Type B pancreatic cell (in vitro differentiated cells): ENCODE measurements around the gene SLC41A3. TPM values are rescaled to one million over a fixed set of nuclear protein-coding genes. Genes with fewer than 3 reads are reported as not detected.

Experiments used
- DNase-seq: peaks from one replicate; pipeline ENCODE4 v3.0.0; 2021; ENCODE audit warnings: mixed read lengths; ENCODE audit not compliant: unreplicated experiment; ENCODE audit errors: extremely low spot score
- H3K27ac Mint-ChIP-seq: 2 replicates; pipeline ENCODE4 v1.8.0; 2021; ENCODE audit warnings: mild to moderate bottlenecking, mixed read lengths
- H3K27me3 Mint-ChIP-seq: 2 replicates; pipeline ENCODE4 v1.8.0; 2021; ENCODE audit warnings: mixed read lengths
- H3K36me3 Mint-ChIP-seq: 2 replicates; pipeline ENCODE4 v1.8.0; 2021; ENCODE audit warnings: mixed read lengths
- H3K4me1 Mint-ChIP-seq: one replicate; pipeline ENCODE4 v1.8.0; 2021; ENCODE audit warnings: mixed read lengths; ENCODE audit not compliant: unreplicated experiment
- H3K4me3 Mint-ChIP-seq: 2 replicates; pipeline ENCODE4 v1.8.0; 2021; ENCODE audit warnings: mild to moderate bottlenecking, mixed read lengths
- H3K9me3 Mint-ChIP-seq: 2 replicates; pipeline ENCODE4 v1.8.0; 2021; ENCODE audit warnings: mixed read lengths
- total RNA-seq: library from RNA; stranded (reverse); gene quantifications from 2 replicates; pipeline ENCODE4 v1.2.1, GENCODE V29; 2021; ENCODE audit warnings: low replicate concordance
- TF ChIP-seq, protein P1 (sequence below): fragments of 200-600 bp; sonication (generic); conservative IDR thresholded peaks from 2 replicates; pipeline ENCODE4 v1.5.0; 2021; ENCODE audit warnings: antibody characterized with exemption, mild to moderate bottlenecking

SLC41A3 gene
- total RNA-seq, 1 donor from 2014 or later, result 56.4 TPM

DNA sequence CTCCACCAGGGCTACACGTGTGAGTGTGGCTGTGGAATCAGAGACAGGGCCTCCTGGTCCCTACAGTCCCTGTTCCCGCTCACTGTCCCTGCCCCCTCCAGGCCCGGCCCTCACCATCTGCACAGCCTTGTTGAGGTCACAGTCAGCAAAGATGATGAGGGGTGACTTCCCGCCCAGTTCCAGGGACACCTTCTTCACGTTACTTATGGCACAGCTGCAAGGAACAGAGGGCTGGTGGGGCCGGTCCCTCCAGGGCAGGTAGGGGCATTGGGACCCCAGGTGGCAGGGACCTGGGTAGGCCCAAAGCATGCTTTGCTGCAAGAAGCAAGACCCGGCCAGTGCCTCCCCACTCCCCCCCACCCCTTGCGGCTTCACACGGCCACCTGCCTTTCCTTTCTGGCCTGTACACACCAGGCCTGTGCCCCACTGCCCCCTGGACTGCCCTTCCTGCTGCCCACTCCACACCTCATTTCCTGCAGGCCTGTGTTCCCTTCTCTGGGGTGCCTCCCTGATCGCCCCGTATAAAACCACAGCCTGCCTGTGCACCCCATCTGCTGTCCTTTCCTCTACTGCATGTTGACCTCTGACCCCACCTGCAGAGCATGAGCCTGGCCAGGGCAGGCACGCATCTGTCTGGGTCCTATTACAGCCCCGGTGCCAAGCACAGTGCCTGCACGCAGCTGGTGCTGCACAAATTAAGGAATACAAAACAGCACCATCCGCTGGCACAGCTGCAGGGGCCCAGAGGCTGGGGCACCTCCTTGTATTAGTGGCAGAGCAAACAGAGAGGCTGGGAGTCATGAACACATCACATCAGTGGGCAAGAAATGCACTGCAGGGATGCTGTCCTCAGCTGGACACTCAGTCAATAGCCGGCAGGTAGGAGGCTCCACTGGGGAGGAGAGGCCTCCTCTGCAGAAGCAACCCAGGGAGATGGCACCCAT is 30.8 kb upstream of the SLC41A3 start:
- Mint-ChIP-seq H3K9me3 (peaks cover 8% of the 10 kb centered on the region), H3K27ac (no peak overlapping the region), H3K4me1 (no peaks in the 10 kb centered on the region), H3K27me3 (no peaks in the 10 kb centered on the region), H3K36me3 (no peaks in the 10 kb centered on the region), H3K4me3 (no peak overlapping the region)
- TF ChIP-seq, protein P1, sequence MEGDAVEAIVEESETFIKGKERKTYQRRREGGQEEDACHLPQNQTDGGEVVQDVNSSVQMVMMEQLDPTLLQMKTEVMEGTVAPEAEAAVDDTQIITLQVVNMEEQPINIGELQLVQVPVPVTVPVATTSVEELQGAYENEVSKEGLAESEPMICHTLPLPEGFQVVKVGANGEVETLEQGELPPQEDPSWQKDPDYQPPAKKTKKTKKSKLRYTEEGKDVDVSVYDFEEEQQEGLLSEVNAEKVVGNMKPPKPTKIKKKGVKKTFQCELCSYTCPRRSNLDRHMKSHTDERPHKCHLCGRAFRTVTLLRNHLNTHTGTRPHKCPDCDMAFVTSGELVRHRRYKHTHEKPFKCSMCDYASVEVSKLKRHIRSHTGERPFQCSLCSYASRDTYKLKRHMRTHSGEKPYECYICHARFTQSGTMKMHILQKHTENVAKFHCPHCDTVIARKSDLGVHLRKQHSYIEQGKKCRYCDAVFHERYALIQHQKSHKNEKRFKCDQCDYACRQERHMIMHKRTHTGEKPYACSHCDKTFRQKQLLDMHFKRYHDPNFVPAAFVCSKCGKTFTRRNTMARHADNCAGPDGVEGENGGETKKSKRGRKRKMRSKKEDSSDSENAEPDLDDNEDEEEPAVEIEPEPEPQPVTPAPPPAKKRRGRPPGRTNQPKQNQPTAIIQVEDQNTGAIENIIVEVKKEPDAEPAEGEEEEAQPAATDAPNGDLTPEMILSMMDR, result no peak
- DNase-seq, result peak; percentile 52

DNA sequence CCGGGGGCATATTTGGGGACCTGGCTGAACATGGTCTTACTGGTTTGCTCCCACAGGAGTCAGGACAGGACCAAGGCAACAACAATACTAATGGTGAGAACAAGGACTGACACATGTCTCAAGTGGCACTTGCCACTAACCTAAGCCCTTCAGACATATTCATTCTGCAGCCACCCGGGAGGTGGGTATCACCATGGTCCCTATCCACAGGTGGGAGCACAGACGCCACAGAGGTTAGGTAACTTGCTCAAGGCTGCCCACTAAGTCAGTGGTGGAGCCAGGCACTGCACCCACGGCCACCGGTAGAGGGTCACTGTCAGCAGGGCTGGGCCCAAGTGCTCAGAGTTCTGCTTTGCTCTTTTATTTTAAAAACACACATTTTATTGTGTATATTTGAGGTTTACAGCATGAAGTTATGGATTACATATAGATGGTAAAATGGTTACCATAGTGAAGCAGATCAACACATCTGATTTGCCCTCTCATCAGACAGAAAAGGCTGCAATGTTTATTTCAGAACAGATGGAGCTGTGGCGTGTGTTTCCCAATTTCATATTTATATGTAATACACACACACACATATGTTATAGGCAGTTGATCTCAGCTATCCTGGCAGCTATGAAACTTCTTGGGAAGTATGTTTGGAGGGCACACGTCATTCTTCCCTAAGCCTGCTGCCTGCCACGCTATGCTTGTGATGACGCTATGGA is 30.0 kb upstream of the SLC41A3 start:
- no peaks in the 10 kb centered on the region for H3K36me3 Mint-ChIP-seq
- H3K9me3 Mint-ChIP-seq, result peaks cover under 1% of the 10 kb centered on the region
- TF ChIP-seq, protein P1, result peak; percentile 62
- no peaks in the 10 kb centered on the region for H3K4me1 Mint-ChIP-seq
- H3K27me3 Mint-ChIP-seq, result no peaks in the 10 kb centered on the region
- no peak overlapping the region for H3K27ac Mint-ChIP-seq
- DNase-seq, result no peak
- no peak overlapping the region for H3K4me3 Mint-ChIP-seq

DNA sequence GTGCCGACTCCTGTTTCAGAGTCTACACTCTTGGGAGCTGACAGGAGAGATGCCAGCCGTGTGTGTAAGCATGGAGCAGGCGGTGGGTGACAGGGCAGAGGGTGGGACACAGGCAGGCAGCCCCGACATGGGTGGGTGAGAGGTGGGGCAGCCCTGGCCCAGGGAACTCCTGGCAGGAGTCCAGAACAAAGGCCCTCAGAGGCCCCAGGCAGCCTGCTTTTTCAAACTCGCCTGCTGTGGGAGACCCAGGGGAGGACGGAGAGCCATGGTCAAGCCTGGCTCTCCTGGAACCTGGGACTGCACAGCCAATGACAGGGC is 29.3 kb upstream of the SLC41A3 start:
- TF ChIP-seq, protein P1, result no peak
- DNase-seq, result peak; percentile 60
- H3K36me3 Mint-ChIP-seq, result no peaks in the 10 kb centered on the region
- peaks cover 3% of the 10 kb centered on the region for H3K4me1 Mint-ChIP-seq
- H3K27ac Mint-ChIP-seq, result no peak overlapping the region
- H3K4me3 Mint-ChIP-seq, result no peak overlapping the region
- H3K9me3 Mint-ChIP-seq, result no peaks in the 10 kb centered on the region
- H3K27me3 Mint-ChIP-seq, result no peaks in the 10 kb centered on the region

DNA sequence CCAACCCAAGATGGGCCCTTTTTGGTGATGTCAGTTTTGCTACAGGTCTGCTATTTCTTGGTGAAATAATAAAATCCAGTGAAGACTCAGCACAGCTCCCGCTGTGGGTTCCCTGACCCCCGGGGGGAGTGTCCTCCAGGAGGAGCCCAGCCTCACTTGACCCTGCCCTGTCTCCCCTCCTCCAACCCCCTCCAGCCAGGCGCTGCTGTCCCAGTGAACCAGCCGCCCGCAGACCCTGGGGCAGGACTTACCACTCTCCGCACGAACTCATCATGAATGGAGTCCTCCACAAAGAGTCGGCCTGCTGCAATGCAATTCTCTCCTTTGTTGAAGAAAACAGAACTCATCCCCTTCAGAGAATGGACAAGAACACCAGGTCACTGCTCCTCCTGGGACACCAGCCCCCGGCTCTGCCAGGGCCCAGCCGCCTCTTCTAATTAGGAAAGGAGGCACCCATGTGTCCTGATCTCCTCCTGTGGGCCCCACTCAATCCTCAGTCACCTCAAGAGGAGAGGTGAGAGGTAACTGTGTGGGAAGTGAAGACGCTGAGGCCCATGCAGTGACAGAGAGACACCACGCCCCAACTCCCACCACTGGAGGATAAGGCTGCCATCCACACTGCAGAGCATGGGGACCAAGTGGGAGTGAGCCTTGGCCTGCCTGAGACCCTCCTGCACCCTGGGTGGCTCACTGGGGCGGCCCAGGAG is 28.8 kb upstream of the SLC41A3 start:
- DNase-seq, result peak; percentile 64
- no peaks in the 10 kb centered on the region for H3K36me3 Mint-ChIP-seq
- TF ChIP-seq, protein P1, result no peak
- no peak overlapping the region for H3K27ac Mint-ChIP-seq
- no peaks in the 10 kb centered on the region for H3K27me3 Mint-ChIP-seq
- no peak overlapping the region for H3K4me3 Mint-ChIP-seq
- H3K9me3 Mint-ChIP-seq, result no peaks in the 10 kb centered on the region
- H3K4me1 Mint-ChIP-seq, result peaks cover 3% of the 10 kb centered on the region

DNA sequence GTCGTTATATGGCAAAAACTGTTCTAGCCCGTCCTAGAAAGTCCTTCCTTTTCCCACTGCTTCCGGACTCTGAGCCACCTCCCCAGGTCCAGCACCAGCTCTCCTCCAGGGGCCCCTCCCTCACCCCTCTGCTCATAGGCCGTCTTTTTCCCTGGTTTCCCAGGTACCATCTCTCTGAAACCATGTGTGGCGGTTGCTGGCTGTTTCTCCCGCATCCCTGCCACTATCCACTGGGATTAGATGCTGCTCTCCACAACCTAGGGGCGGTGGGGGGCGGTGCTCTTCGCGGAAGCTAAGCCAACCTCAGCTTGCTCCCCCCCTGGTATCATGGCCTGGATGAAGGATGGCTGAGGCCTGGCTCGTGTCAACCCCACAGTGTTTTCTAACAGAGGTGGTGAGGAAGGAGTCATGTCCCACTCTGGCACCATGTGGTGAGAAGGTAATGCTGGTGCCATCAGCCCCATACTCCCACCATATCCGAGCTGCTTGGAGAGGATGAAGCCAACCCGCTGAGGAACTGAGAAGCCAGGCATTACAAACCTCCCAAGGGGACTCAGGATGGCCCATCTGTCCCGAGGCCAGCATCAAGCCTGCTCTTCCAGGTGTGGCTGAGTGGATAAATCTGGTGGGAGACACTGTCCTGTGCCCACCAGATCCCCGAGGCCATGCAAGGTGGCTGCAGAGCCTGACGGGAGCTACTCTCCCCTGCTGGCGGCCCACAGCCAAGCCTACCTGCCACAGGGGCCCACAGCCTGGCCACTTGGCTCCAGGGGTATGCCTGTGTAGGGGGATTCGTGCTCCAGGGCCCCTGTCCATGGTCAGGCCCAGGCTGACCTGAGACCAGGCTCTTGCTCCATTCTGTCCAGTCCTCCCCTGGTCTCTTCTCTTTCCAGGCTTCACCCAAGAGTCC is 27.9 kb upstream of the SLC41A3 start:
- H3K9me3 Mint-ChIP-seq, result no peaks in the 10 kb centered on the region
- H3K27me3 Mint-ChIP-seq, result no peaks in the 10 kb centered on the region
- no peak overlapping the region for H3K4me3 Mint-ChIP-seq
- H3K4me1 Mint-ChIP-seq, result peaks cover 3% of the 10 kb centered on the region
- no peak overlapping the region for H3K27ac Mint-ChIP-seq
- no peaks in the 10 kb centered on the region for H3K36me3 Mint-ChIP-seq
- TF ChIP-seq, protein P1, result no peak
- DNase-seq, result peak; percentile 47
